COLO829 (cell line): ENCODE measurements around the gene FTCD.

ENCODE experiments used
- DNase-seq: peaks from one replicate; pipeline ENCODE4 v3.0.0; 2012; ENCODE audit warnings: low spot score

The FTCD gene

DNA sequence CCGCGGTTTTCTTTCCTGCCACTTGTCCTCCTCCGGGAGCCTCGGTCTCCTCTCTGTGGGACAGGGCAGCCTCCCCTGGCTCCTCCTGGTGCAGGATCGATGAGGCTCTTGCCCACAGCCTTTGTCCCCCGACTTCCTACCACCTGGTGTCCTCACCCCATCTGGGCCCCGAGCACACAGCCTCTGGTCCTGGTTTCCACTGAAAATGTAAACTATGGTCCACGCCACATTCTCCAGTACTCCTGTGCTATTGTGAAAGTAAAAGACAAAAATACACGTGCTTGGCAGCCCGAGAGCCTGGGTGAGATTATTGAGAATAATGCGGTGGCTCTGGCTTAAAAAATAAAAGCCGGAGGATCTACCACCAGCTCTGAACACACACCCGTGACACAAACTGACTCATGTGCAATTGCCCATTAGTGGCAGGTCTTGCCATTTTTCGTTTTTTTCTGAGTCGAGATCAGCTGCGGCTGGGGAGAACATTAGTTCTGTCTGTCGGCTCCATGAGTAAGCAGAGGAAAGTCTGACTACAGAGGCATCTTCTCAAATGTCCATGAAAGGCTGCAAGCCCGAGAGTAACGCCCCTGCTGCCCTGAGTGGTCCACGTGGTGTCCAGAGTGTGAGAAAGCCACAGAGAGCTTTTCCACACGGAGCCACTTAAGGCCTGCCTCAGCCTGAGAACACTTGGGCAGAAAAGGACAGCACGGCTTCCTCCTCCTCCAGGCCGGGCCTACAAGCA, 63.2 kb downstream of the FTCD start:
- no peak for DNase-seq

- DNase-seq: no peak
Measured at GRCh38 chr21:46091631-46092025, 63.8 kb downstream of the FTCD start.

- no peak for DNase-seq
Measured at GRCh38 chr21:46091118-46091517, 64.3 kb downstream of the FTCD start.

DNA sequence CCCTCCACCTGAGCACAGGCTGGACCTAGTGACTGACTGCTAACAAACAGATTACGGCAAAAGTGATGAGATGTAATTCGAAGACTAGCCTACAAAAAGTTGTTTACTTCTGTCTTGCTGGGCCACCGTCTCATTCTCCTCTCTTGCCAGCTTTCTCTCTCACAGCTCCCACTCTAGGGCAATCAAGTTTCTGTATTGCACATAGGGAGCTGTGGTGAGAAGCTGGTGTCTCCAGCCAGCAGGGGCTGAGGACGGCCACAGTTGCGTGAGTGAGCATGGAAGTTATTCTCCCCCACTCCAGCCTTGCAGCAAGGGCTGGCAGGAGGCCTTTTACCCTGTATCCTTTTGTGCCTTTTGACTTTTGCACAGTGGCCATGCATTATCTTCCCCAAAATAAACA, 66.1 kb downstream of the FTCD start:
- DNase-seq: no peak

GRCh38 chr21:46088189-46088588, 67.2 kb downstream of the FTCD start:
- no peak for DNase-seq

- no peak for DNase-seq
Measured at GRCh38 chr21:46087641-46088040, 67.7 kb downstream of the FTCD start.
